ENCODE results near the gene LLGL1. TPM values are rescaled to one million over a fixed set of nuclear protein-coding genes. Genes with fewer than 3 reads are reported as not detected.

Gene LLGL1
- total and polyA plus RNA-seq, 4 donors, result 4.0 to 18.9 (median 13.4) TPM

DNA sequence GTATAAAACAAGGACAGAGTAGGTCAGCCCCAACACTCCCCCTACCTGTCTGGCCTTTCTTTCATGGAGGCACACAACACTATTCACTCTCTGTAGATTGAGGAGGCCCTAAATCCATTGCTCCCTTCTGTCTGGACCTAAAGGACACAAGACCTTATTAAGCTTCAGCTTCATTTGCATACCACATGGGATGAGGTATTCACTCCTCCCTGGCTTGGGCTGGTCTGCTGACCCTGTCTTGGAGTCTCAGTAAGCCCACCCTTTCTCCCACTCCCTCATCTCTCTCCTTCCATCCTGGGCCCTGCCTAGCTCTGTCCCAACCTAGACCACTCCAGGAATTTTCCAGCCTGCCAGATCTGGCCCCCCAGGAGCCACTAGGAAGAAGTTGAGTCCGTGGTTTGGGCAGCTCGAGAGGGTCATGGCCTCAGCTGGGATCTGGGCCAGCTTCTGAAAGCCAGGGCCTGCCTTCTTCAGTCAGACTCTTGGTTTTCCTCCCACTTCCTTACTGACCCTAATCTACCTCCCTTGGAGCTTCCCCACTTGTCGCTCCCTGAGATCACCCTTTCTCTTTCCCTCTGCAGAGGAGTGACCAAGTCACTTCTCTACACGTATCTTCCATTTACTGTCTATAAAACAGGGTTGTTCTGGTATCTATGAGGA is 6.5 kb upstream of the LLGL1 start:
- DNase-seq, result no peak
- 18 to 26% methylated on average over 4 of the region's 4 CpGs for WGBS, 2 donors

GRCh38 chr17:18224053-18224386 is 1.4 kb upstream of the LLGL1 start:
- H3K36me3 ChIP-seq (ENCODE audit: control insufficient read depth in 1 of 2, insufficient read depth in 2 of 2, low read length in 1 of 2), result no peaks in the 10 kb centered on the region
- no peaks in the 10 kb centered on the region for H3K27me3 ChIP-seq (ENCODE audit: control insufficient read depth in 1 of 2, insufficient read depth in 2 of 2, low read length in 1 of 2)
- no peaks in the 10 kb centered on the region for H3K9me3 ChIP-seq (ENCODE audit: control insufficient read depth, low read length)
- 97 to 98% methylated on average over 4 of the region's 4 CpGs for WGBS, 2 donors
- H3K4me3 ChIP-seq (ENCODE audit: low read length in 2 of 2), result no peak overlapping the region
- intact Hi-C loops (cut with DNase I), result no loop called here
- ATAC-seq (ENCODE audit: low FRiP score) (no peak), DNase-seq (no peak)
- no peaks in the 10 kb centered on the region for H3K4me1 ChIP-seq (ENCODE audit: control insufficient read depth in 1 of 2, insufficient read depth in 2 of 2, low read length in 2 of 2)
- H3K27ac ChIP-seq (ENCODE audit: low read depth in 1 of 2, low read length in 2 of 2), result no peak overlapping the region

More for the DNA sequence above, 6.5 kb upstream of the LLGL1 start:
- no peaks in the 10 kb centered on the region for H3K4me1 ChIP-seq (ENCODE audit: control insufficient read depth in 1 of 2, insufficient read depth in 2 of 2, low read length in 2 of 2)
- intact Hi-C loops (cut with DNase I), result loop anchor here in 1 of 2 donors (5.0 kb wide), 1 partner anchor 77 kb away; no protein-coding TSS in a partner anchor
- H3K9me3 ChIP-seq (ENCODE audit: control insufficient read depth, low read length), result no peaks in the 10 kb centered on the region
- no peaks in the 10 kb centered on the region for H3K27me3 ChIP-seq (ENCODE audit: control insufficient read depth in 1 of 2, insufficient read depth in 2 of 2, low read length in 1 of 2)
- ATAC-seq (ENCODE audit: low FRiP score), result peak; percentile 66
- no peak overlapping the region for H3K4me3 ChIP-seq (ENCODE audit: low read length in 2 of 2)
- no peaks in the 10 kb centered on the region for H3K36me3 ChIP-seq (ENCODE audit: control insufficient read depth in 1 of 2, insufficient read depth in 2 of 2, low read length in 1 of 2)
- no peak overlapping the region for H3K27ac ChIP-seq (ENCODE audit: low read depth in 1 of 2, low read length in 2 of 2)

- DNase-seq, result no peak
- no peaks in the 10 kb centered on the region for H3K4me1 ChIP-seq (ENCODE audit: control insufficient read depth in 1 of 2, insufficient read depth in 2 of 2, low read length in 2 of 2)
- intact Hi-C loops (cut with DNase I), result no loop called here
- WGBS, 2 donors, result 53 to 54% methylated on average over 23 of the region's 23 CpGs
- no peak overlapping the region for H3K4me3 ChIP-seq (ENCODE audit: low read length in 2 of 2)
- peak; percentile 35 for ATAC-seq (ENCODE audit: low FRiP score)
- no peak overlapping the region for H3K27ac ChIP-seq (ENCODE audit: low read depth in 1 of 2, low read length in 2 of 2)
- H3K9me3 ChIP-seq (ENCODE audit: control insufficient read depth, low read length), result no peaks in the 10 kb centered on the region
- H3K27me3 ChIP-seq (ENCODE audit: control insufficient read depth in 1 of 2, insufficient read depth in 2 of 2, low read length in 1 of 2), result no peaks in the 10 kb centered on the region
- no peaks in the 10 kb centered on the region for H3K36me3 ChIP-seq (ENCODE audit: control insufficient read depth in 1 of 2, insufficient read depth in 2 of 2, low read length in 1 of 2)
These were observed 881 bp upstream of the LLGL1 start for GRCh38 chr17:18224387-18225120.

DNA sequence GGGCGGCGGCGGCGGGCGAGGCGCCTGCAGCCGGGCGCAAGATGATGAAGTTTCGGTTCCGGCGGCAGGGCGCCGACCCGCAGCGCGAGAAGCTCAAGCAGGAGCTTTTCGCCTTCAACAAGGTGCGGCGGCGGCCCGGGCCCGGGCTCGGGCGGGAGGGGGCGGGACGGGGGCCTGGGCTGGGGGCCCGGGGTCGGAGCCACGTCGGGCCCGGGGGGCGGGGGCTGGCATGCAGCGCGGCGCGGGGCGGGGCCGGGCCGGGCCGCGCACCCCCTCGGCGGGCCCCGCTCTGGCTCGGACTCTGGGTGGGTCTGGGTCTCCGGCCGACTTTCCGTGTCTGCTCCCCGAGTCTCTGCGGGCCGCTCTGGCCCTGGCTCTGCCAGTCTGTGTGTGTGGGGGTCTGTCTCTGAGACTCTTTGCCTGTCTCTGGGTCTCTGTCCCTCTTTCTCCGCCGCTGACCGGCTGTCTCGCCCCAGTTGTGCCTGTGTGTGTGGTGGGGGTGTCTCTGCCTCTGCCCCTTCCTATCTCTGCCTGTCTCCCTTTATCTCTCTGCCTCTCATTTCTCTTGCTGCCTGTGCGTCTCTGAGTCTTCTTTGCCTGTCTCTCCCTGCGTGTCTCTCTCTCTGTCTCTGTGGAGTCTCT is 328 bp downstream of the LLGL1 start:
- WGBS, 2 donors, result 0 to 1% methylated on average over 12 to 57 of the region's 57 CpGs
- Histone ChIP-seq H3K27me3 (ENCODE audit: control insufficient read depth in 1 of 2, insufficient read depth in 2 of 2, low read length in 1 of 2) (no peaks in the 10 kb centered on the region), H3K4me3 (ENCODE audit: low read length in 2 of 2) (peak overlapping the region; percentile 91 to 94), H3K27ac (ENCODE audit: low read depth in 1 of 2, low read length in 2 of 2) (no peak overlapping the region), H3K36me3 (ENCODE audit: control insufficient read depth in 1 of 2, insufficient read depth in 2 of 2, low read length in 1 of 2) (no peaks in the 10 kb centered on the region), H3K4me1 (ENCODE audit: control insufficient read depth in 1 of 2, insufficient read depth in 2 of 2, low read length in 2 of 2) (no peaks in the 10 kb centered on the region), H3K9me3 (ENCODE audit: control insufficient read depth, low read length) (no peaks in the 10 kb centered on the region)
- peak; percentile 8 for ATAC-seq (ENCODE audit: low FRiP score)
- intact Hi-C loops (cut with DNase I), result no loop called here
- DNase-seq, result no peak

GRCh38 chr17:18226284-18226945 is 980 bp downstream of the LLGL1 start:
- no peaks in the 10 kb centered on the region for H3K27me3 ChIP-seq (ENCODE audit: control insufficient read depth in 1 of 2, insufficient read depth in 2 of 2, low read length in 1 of 2)
- no peaks in the 10 kb centered on the region for H3K9me3 ChIP-seq (ENCODE audit: control insufficient read depth, low read length)
- ATAC-seq (ENCODE audit: low FRiP score) (no peak), DNase-seq (peak in 1 of 2 donors; percentile 74)
- peak overlapping the region; percentile 91 to 94 for H3K4me3 ChIP-seq (ENCODE audit: low read length in 2 of 2)
- no peaks in the 10 kb centered on the region for H3K36me3 ChIP-seq (ENCODE audit: control insufficient read depth in 1 of 2, insufficient read depth in 2 of 2, low read length in 1 of 2)
- intact Hi-C loops (cut with DNase I), result no loop called here
- no peaks in the 10 kb centered on the region for H3K4me1 ChIP-seq (ENCODE audit: control insufficient read depth in 1 of 2, insufficient read depth in 2 of 2, low read length in 2 of 2)
- WGBS, 2 donors, result 18 to 22% methylated on average over 16 of the region's 16 CpGs
- no peak overlapping the region for H3K27ac ChIP-seq (ENCODE audit: low read depth in 1 of 2, low read length in 2 of 2)

DNA sequence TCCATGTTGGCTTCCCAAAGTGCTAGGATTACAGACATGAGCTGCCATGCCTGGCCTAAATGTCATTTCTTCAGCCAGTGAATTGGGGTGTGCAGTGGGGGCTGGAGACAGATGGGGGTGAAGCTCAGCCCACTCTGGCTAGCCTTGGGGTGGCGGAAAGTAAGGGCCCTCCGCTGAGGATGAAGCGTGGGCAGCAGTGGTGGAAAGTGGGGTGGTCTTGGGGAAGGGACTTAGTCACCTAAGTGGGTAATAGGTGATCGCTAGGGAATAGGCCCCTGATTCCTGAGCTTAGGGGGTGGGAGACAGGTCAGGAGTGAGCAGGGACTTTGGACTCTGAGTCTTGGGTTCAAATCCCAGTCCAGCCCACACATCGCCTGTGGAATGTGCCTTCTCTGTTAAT is 2.2 kb downstream of the LLGL1 start:
- no peaks in the 10 kb centered on the region for H3K9me3 ChIP-seq (ENCODE audit: control insufficient read depth, low read length)
- intact Hi-C loops (cut with DNase I), result no loop called here
- H3K27ac ChIP-seq (ENCODE audit: low read depth in 1 of 2, low read length in 2 of 2), result no peak overlapping the region
- no peaks in the 10 kb centered on the region for H3K27me3 ChIP-seq (ENCODE audit: control insufficient read depth in 1 of 2, insufficient read depth in 2 of 2, low read length in 1 of 2)
- H3K4me3 ChIP-seq (ENCODE audit: low read length in 2 of 2), result no peak overlapping the region
- no peaks in the 10 kb centered on the region for H3K4me1 ChIP-seq (ENCODE audit: control insufficient read depth in 1 of 2, insufficient read depth in 2 of 2, low read length in 2 of 2)
- no peaks in the 10 kb centered on the region for H3K36me3 ChIP-seq (ENCODE audit: control insufficient read depth in 1 of 2, insufficient read depth in 2 of 2, low read length in 1 of 2)
- WGBS, 2 donors, result 97 to 99% methylated on average over 5 of the region's 5 CpGs
- DNase-seq (no peak), ATAC-seq (ENCODE audit: low FRiP score) (no peak)

- Histone ChIP-seq H3K27ac (ENCODE audit: low read depth in 1 of 2, low read length in 2 of 2) (no peak overlapping the region), H3K27me3 (ENCODE audit: control insufficient read depth in 1 of 2, insufficient read depth in 2 of 2, low read length in 1 of 2) (no peaks in the 10 kb centered on the region), H3K9me3 (ENCODE audit: control insufficient read depth, low read length) (no peaks in the 10 kb centered on the region), H3K4me3 (ENCODE audit: low read length in 2 of 2) (no peak overlapping the region), H3K36me3 (ENCODE audit: control insufficient read depth in 1 of 2, insufficient read depth in 2 of 2, low read length in 1 of 2) (no peaks in the 10 kb centered on the region), H3K4me1 (ENCODE audit: control insufficient read depth in 1 of 2, insufficient read depth in 2 of 2, low read length in 2 of 2) (no peaks in the 10 kb centered on the region)
- intact Hi-C loops (cut with DNase I), result no loop called here
- 89 to 90% methylated on average over 10 of the region's 10 CpGs for WGBS, 2 donors
- ATAC-seq (ENCODE audit: low FRiP score) (no peak), DNase-seq (no peak)
These were observed 2.8 kb downstream of the LLGL1 start for GRCh38 chr17:18228176-18228682.

- no peaks in the 10 kb centered on the region for H3K27me3 ChIP-seq (ENCODE audit: control insufficient read depth in 1 of 2, insufficient read depth in 2 of 2, low read length in 1 of 2)
- no peaks in the 10 kb centered on the region for H3K4me1 ChIP-seq (ENCODE audit: control insufficient read depth in 1 of 2, insufficient read depth in 2 of 2, low read length in 2 of 2)
- no peak overlapping the region for H3K27ac ChIP-seq (ENCODE audit: low read depth in 1 of 2, low read length in 2 of 2)
- intact Hi-C loops (cut with DNase I), result no loop called here
- DNase-seq (no peak), ATAC-seq (ENCODE audit: low FRiP score) (no peak)
- WGBS, 2 donors, result 86% methylated on average over 4 of the region's 4 CpGs
- peaks cover 0 to 4% of the 10 kb centered on the region in 2 donors for H3K36me3 ChIP-seq (ENCODE audit: control insufficient read depth in 1 of 2, insufficient read depth in 2 of 2, low read length in 1 of 2)
- no peak overlapping the region for H3K4me3 ChIP-seq (ENCODE audit: low read length in 2 of 2)
- no peaks in the 10 kb centered on the region for H3K9me3 ChIP-seq (ENCODE audit: control insufficient read depth, low read length)
These were observed 3.8 kb downstream of the LLGL1 start for GRCh38 chr17:18229254-18229653.

Measured in aorta (tissue), 5 donors.